GM19372 (cell line): ENCODE measurements around the gene DPP10.
"Not testable (repeated sequence)": the region's sequence is repeated elsewhere in the genome, so short reads cannot be mapped to it uniquely, and the experiment has no call there.

Source experiments
- ATAC-seq: cut with Tn5 transposase; IDR thresholded peaks from one replicate; pipeline ENCODE4 v1.9.1; 2021; ENCODE audit warnings: mild to moderate bottlenecking, low read depth, moderate library complexity; ENCODE audit not compliant: unreplicated experiment

DPP10 gene

DNA sequence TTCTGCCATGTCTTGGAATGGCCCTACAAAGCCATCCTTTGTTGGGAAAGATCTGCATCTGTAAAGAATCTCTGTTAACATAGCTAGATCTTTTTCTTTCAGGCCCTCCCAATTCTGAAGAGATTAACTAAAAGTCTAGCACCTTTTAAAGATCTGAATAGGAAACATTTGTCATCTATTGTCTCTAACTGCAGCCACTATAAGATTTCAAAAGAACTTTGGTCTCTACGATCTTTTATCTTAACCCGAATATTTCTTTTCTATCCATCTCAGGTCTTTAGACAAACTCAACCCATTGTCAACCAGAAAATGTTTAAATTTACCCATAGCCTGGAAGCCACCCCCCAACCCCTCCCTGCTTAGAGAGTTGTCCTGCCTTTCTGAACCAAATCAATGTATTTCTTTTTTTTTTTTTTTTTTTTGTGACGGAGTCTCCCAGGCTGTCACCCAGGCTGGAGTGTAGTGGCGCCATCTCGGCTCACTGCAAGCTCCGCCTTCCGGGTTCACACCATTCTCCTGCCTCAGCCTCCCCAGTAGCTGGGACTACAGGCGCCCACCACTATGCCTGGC lies 643.7 kb downstream of the DPP10 start:
- not testable (repeated sequence) for ATAC-seq

DNA sequence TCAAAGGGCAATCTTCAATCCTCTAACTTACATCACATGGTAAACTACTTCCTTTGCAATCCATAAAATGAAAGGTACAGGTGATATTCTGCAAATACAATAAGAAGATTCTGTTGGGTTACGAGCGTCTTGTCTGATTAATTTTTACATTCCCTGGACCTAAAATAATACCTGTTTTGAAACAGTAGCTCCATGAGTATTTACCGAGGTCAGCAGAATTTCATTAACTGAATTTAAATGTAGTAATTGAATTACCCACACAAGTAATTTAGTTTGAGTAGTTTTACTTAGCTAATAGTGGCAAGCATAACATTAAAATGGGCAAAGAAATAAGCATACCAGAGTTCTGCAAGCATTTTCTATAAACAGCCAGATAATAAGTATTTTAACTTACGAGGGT lies 652.0 kb downstream of the DPP10 start:
- no peak for ATAC-seq

DNA sequence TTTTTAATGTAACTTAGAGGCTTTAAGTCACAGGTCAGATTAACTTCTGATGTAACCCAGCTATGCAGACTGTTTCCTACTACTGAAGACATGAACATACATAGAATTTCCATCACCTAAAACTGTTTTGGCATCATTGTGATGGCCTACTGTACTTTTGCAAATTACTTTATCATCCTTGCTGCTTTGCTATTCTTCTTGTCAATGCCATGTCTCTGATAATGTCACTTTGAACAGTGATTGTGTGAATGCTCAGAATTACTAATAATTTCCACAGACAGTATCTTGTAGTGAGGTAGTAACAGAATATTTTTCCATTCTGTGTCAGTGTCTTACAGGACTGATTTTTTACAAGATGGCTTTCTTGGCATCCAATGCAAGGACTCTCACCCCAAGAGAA lies 663.5 kb downstream of the DPP10 start:
- ATAC-seq, result no peak

DNA sequence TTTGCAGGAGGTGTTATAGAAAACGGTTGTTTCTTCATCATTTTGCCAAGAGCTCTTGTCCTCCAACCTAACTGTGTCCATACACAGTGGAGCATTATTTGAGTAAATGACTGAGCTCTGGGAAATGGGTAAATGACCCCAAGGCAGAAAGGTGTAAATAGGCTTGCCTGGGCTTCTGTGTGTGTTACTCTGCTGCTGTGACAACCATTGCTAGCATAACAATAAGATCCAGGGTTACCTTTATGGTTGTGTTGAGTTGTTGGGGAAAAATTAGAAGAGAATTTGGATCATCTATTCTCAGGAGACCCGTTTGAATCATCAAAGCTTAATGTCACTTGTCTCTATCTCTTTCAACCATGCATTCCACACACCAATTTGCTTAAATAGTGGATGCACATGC lies 672.7 kb downstream of the DPP10 start:
- no peak for ATAC-seq

DNA sequence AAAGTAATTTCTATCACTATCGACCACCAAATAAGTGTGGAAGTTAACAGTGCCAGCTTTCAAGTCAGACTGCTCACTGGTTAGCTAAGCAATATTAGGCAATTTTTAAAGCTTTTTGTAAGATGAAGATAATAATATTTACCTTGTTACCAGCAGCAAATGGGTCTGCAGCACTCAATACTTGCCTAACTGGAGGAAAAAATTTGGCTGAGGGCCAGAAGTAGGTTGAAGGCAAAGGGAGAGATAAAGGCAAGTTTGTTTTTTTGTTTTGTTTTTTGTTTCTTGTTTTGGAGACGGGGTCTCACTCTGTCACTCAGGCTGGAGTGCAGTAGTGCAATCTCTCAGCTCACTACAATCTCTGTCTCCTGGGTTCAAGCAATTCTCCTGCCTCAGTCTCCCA lies 675.9 kb downstream of the DPP10 start:
- ATAC-seq, result no peak

DNA sequence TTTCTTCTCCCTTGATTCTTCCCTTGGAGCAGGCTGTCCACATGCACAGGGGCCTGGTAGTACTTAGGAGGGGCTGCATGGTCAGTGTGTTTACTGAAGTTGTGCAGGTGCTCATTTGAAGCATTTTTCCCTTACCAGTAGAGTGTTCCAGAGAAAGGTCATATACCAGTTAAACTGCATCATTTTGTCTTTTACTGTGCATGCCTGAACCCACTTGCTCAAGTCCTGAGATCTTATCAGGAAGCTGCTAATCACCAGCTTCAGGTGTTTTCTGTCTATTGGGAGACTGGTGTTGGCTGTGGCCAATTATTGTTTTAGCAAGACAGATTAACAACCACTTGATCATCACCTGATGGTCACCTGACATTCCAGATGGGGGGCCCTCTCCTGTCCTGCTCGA lies 676.6 kb downstream of the DPP10 start:
- ATAC-seq, result no peak

DNA sequence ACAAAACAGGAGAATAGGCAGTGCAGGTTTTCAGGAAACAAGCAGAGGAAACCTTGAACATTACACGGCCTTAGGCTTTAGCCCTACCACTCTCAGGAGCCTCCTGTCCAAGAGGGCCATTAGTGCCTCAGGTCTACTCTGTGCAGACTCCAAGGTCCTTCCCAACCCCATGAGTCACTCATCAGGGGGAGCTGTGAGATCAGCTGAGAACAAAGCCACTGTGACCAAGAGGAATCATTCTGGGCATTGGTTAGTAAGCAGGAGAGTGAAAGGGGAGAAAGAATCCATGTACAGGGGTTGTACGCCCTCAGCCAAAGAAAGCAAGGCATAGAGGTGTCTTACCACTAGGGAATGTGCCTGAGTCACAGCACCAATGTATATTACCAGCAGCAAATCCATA lies 680.3 kb downstream of the DPP10 start:
- no peak for ATAC-seq

DNA sequence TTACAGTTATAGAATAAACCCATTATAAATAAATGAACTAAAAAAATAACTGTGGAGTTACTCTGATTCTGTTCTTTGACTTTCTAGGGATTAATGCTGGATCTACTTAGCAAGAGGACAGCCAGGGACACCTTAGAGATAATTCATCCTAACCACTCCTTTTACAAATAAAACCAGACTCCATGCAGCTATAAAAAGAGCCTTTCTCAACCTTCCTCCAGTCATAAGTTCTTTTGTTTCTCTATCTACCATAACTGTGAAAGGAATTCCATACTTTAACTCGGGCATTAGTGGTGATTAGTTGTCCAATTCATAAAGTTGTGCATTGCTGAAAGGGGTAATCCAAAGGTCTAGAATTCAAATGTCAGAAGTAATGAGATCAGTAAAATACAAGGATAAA lies 682.4 kb downstream of the DPP10 start:
- no peak for ATAC-seq

DNA sequence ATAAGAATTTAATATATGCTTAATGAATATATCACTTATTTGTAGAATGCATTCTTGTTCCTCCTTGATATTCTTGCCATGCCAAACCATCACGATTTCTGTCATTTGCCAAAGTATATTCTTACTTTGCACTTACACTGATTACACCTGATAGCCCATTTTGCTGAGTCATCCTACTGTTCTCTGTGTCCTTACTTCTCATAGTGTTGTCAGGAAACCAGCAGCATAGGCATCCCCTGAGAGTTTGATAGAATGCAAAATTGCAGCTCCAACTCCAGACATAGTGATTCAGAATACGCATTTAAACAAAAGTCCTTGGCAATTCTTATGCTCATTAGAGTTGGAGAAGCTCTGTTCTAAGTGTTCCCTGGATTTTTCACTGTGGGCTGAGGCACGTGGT lies 687.1 kb downstream of the DPP10 start:
- no peak for ATAC-seq

DNA sequence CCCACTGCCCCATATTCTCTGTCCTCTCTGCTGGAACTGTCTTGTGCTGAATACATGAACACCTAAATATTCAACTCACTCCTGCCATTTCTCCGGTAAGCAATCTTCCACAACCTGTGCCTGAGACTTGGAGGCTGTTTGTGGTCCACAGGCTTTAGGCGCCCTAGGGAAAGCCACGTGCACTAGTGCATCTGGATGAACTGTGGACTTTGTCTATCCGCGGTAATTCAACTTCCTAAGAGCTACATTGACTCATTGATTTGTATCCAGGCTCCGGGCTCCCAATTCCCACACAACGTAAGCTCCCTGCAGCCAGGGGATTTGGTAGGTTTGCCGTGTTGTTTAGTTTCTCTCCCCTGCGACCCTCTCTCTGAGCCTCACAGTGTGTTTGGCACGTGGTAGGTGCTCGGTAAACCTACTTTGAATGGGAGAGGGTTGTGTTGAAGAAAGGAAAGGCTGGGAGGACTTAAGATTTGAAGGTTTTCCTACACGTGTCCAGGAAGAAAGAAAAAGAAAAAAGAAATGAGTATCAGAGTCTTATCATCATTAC lies 718.2 kb downstream of the DPP10 start:
- ATAC-seq, result no peak

DNA sequence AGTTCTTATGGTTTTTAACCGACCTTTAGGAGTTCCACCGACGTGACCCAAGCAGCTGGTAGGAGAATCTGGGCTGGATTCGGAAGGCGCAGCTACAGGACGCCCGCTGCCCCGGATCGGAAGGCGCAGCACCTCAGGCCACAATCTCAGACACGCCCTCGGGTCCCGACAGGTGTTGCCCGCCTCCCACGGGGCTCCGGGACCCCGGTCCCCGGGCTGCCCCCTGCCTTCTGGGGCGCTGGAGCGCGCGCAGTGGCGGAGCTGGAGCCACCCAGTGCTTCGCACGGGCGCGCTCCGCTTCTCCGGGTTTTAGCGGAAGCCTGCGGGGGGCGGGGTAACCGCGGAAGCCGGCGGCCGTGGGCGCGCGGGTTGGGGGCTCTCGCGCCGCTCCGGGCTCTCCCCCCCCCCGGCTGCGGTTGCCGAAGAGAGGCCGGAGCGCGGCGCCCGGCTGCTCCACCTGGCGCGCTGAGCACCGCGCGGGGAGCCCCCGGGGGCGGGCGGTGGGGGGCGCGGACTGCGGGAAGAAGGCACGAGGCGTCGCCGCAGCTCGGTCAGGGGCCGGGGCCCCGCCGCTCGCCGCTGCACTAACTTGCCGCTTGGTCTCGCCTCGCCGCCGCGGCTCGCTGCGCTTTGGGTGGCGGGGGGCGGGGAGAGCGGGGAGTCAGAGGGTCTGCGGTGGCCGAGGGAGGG lies 718.8 kb downstream of the DPP10 start:
- ATAC-seq, result no peak

DNA sequence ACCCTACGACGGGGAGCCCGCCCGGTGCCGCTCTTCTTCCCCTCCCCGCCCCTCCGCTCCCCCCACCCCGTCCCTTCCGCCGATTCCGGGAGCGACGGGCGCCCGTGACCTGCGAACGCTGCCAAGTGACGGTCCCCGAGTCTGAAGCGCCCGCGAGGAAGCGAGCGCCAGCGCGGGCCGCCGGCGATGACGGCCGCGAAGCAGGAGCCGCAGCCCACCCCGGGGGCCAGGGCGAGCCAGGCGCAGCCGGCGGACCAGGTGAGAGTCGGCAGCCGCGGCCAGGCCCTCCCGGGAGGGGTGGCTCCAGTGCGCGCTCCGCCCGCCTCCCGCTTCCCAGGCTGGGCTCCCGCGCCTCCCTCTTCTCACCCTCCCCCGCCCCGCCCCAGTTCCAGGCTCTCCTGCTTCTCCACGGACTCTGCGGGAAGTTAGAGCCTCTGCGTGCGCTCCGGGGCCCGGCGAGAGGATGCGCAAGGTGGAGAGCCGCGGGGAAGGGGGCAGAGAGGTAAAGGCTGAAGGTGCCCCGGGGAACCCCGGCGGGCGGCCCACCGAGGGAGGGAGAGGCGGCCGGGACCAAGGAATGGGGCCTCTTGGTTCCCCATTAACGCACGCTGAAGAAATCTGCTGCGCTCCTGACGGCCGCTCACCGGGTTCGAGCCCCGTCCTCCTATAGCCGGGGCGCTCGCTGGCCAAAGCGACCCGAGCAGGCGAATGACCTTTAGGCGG lies 719.5 kb downstream of the DPP10 start:
- ATAC-seq, result no peak

DNA sequence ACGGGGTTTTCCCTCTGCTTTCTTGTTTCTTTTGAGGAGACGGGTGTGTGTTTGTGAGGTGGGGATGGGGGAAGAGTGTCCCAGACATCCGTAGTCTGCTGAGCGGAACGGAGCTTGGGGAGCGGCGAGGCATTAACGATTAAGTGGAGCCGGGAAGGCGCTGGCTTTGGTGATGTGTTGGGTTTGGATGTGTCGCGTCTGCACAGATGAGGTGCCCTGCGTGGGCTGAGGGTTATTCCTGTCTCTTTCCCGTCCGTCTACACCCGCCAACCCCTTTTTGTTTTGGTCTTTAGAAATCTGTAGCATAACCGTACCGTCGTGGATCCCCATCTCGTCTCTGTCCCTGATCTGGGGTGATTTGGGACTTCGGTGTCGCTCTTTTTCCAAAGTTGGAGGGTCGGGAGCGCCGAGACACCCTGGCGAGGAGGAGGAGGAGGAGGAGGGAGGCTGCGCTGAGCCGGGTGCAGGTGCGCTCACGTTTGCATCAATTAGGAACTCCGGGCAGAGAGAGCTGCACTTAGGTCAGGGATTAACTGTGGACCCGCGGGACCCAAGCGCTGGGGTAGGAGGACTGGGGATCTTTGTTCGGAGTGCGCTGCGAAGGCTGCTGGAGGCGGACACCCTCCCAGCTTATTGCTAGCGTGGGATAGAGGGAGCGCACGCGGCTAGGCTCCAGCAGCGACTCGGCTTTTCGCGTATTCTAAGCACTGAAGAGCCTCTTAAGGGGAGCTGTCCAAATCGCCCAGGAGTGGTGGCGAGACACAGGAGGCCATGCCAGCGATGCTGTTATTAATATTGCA lies 720.3 kb downstream of the DPP10 start:
- ATAC-seq, result no peak

DNA sequence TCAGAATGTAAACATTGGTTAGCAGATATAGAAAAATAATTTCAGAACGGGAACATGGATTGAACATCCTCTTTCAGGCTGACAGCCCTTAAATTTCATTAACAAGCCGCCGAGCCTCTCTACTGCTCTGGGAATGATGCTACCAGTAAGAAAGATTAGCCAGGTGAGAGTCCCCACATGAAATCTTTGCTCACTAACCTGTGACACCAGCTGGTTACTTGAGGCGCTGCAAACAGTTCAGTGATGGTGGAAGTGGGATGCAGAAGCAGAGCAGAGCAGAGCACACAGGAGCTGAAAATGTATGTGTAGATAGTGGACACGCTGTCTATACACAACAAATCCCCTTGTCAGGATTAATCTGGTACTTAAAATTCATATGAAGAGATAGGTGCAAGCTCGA lies 721.1 kb downstream of the DPP10 start:
- no peak for ATAC-seq

DNA sequence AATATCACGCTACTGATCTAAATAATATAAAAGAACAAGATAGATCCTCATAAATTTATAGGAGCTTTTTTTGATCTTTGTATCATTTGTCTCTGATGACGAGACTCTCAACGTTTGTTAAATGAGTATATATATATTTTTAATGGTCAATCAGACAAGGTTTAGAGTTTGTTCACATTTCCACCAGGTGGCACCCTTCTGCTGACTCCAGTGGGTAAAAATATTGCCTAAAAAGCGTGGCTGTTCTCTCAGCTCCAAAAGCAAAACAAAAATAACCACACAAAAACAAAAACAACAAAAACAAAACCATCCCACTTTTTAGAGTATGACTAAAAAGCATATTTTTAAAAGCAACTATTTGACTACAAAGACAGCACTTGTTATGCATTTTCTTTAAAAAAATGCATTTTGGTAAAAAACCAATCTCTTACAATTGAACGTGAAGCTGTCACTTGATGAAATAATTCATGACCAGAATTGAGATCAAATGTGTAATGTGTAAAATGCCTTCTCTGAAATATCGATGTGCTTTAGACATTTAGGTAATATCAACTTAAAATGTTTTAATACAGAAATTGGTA lies 723.2 kb downstream of the DPP10 start:
- no peak for ATAC-seq

DNA sequence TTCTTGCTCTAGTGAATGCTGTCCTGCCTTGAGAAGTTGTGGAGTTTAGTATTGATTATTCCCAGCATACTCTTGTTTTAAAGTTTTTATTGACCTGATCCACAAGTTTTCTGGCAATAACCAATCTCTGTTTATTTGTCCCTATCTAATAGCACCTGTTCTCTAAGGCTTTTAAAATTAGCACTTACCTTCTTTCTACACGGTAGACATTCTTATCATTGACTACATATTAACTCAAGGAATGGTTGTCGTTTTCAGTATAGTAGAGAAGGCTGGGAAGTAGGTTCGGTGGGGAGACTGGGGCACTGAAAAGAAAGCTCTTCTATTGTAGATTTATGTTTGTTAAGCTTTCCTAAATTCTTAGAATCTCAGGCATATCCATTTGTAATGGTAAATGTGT lies 726.0 kb downstream of the DPP10 start:
- ATAC-seq, result no peak

DNA sequence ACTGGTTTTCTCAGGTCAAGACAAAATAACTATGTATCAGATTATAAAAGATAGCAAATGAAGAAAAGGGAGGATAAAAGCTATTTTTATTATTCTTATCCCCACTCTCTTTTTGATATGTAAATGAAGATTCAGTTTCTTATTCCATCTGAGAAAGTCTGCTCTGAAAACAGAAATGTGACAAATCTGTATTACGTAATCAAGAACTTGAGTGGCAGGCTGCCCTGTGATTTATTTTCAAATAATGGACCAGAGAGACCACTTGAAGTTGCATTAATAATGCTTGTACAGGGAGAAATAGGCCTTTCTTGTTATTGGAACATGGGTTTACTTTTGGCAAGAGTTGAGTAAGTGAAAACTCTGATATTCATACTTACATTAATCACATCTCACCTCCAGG lies 727.4 kb downstream of the DPP10 start:
- ATAC-seq, result no peak

DNA sequence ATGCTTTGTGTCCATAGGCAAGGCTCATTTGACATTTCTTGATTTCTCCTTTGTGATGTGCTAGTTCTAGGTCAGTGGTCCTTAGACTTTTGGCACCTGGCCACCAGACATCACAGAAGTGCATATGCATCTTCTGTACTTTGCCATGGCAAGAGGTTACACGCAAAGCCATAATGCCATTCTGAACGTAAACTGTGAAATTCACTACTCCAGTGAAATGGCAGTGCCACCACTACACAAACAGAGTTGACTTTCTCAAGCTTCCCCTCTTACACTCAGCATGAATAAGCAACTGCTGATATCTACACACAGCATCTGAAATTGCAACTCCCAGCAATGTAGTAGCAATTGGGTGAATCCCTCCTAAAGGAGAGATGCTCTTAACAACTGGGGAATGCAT lies 729.3 kb downstream of the DPP10 start:
- no peak for ATAC-seq

DNA sequence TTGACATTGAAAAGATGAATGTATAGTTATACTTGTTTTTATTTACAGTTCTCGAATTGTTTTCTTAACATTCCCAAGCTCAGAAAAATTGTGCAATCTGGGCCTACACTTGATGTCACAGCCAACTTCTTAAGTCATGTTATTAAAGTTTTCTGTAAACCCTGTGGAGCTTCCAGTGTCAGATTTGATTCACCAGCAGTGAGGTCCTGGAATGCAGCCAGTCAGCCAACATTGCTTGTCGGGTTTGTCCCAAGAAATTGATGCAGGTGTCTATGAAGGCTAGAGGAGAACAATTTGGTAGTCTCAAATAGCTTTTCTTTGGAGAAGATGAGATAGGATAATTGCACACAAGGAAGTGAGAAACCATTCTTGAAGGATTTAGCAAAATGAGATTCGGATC lies 732.2 kb downstream of the DPP10 start:
- no peak for ATAC-seq

DNA sequence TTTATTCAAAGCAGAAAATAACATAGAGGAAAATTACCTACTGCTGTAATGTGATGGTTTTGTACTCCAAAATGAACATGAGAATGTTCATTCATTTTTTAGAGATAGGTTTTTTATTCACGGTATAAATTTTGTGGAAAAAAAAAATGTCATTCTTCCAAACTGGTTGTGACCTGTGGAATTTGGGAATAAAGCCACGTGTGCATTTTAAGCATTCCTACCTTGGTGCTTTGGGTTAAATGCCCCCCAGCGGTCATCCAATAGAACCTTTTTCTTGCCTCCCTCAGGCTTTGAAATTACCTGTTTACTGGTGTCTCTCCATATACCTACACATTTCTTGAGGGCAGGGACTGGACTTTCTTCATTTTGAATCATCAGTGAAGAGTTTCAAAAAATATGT lies 740.7 kb downstream of the DPP10 start:
- ATAC-seq, result no peak

DNA sequence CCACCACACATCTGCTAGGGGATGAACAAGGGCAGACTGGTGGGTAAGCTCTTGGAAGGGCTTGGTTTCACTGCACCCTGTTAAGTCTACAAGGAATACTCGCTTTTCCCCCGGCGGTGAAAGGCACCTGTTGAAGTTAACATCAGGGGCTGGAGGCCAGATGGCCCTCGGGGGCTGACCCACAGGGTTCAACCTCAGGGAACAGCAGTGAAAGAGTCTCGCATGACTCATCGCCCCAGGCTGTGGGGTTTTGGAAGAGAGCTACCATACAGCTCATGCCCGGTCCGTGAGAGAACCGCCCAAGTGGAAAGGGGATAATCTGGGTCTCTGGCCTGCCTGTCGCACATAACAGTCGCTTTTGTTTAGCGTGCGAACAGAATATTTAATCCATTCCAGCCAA lies 748.0 kb downstream of the DPP10 start:
- ATAC-seq, result no peak
